CD4-positive, alpha-beta T cell (primary cell): ENCODE measurements around the gene ESR1. TPM values are rescaled to one million over a fixed set of nuclear protein-coding genes. Genes with fewer than 3 reads are reported as not detected.

Source experiments
- ATAC-seq: fragments of 200-7000 bp; cut with Tn5 transposase; one replicate; pipeline ENCODE4 v1.10.0; 2022; ENCODE audit warnings: mild to moderate bottlenecking; ENCODE audit not compliant: poor library complexity
- CTCF ChIA-PET: fragments of 350-600 bp; sonication (Branson Sonifier 250); formaldehyde crosslinking; loops from one replicate; lab custom pipeline; 2021; ENCODE audit warnings: antibody characterized with exemption, inconsistent platforms; lab: Charles Lee
- POLR2A ChIA-PET: fragments of 350-600 bp; sonication (Branson Sonifier 250); formaldehyde crosslinking; loops from one replicate; lab custom pipeline; 2021; ENCODE audit warnings: antibody characterized with exemption, inconsistent platforms; lab: Charles Lee
- DNase-seq, 14 experiments: peaks; one replicate each; pipeline ENCODE4 v3.0.0-alpha.2; 2013 to 2020; ENCODE audit warnings: mixed read lengths in 2 of 14
- H3K27ac ChIP-seq, 2 donors: one replicate each; pipeline versions ENCODE4 v1.5.1 to v1.7.0; 2013; ENCODE audit warnings: low read length in 2 of 2, low read depth in 1 of 2, mild to moderate bottlenecking in 1 of 2
- H3K27me3 ChIP-seq, 2 experiments: 1 replicate in 1 of 2; 2 replicates in 1 of 2; pipeline versions ENCODE4 v1.6.1 to v1.7.0; 2013; ENCODE audit warnings: low read length in 2 of 2, control low read depth in 1 of 2, mild to moderate bottlenecking in 1 of 2, moderate library complexity in 1 of 2; ENCODE audit not compliant: insufficient read depth in 2 of 2, control insufficient read depth in 1 of 2
- H3K36me3 ChIP-seq: one replicate; pipeline ENCODE4 v1.6.1; 2013; ENCODE audit warnings: low read length, control low read depth; ENCODE audit not compliant: insufficient read depth
- H3K4me1 ChIP-seq: one replicate; pipeline ENCODE4 v1.6.1; 2013; ENCODE audit warnings: low read length, control low read depth; ENCODE audit not compliant: insufficient read depth
- H3K4me3 ChIP-seq: one replicate; pipeline ENCODE4 v1.5.1; 2013; ENCODE audit warnings: mild to moderate bottlenecking, low read length, moderate library complexity
- H3K9me3 ChIP-seq, 2 experiments: 1 replicate in 1 of 2; 2 replicates in 1 of 2; pipeline versions ENCODE4 v1.6.1 to v1.7.0; 2013; ENCODE audit warnings: low read length in 2 of 2, mild to moderate bottlenecking in 2 of 2, control low read depth in 1 of 2, moderate library complexity in 1 of 2; ENCODE audit not compliant: control insufficient read depth in 1 of 2, insufficient read depth in 1 of 2
- H3K27ac Mint-ChIP-seq: one replicate; pipeline ENCODE4 v1.8.0; 2020; ENCODE audit warnings: mixed read lengths
- H3K27me3 Mint-ChIP-seq: one replicate; pipeline ENCODE4 v1.8.0; 2021; ENCODE audit warnings: mixed read lengths
- H3K36me3 Mint-ChIP-seq: one replicate; pipeline ENCODE4 v1.8.0; 2021; ENCODE audit warnings: low read depth, mixed read lengths
- H3K4me1 Mint-ChIP-seq: one replicate; pipeline ENCODE4 v1.8.0; 2021; ENCODE audit warnings: low read depth, mixed read lengths
- H3K4me3 Mint-ChIP-seq: one replicate; pipeline ENCODE4 v1.8.0; 2020; ENCODE audit warnings: mild to moderate bottlenecking, mixed read lengths
- H3K9me3 Mint-ChIP-seq: one replicate; pipeline ENCODE4 v1.8.0; 2020; ENCODE audit warnings: mixed read lengths
- CTCF ChIP-seq: fragments of 200-600 bp; IDR thresholded peaks from one replicate; pipeline ENCODE4 v1.8.0; 2022; ENCODE audit warnings: antibody characterized with exemption, mild to moderate bottlenecking
- intact Hi-C, 2 experiments: fragments of 100-400 bp; cut with DNase I in 1 of 2; cut with micrococcal nuclease in 1 of 2; formaldehyde crosslinking; loops; one replicate each; pipeline versions ENCODE4 v1.15.1 to v1.9.0; 2023 to 2025; cut with DNase I, micrococcal nuclease
- total RNA-seq, 174 experiments: library from RNA in 2 of 174; stranded (reverse) in 2 of 174; gene quantifications; one replicate each; pipeline ENCODE4 v1.2.3 and lab custom pipeline; 2021 to 2026

The ESR1 gene
- total RNA-seq, 2 experiments from 2014 or later = 2.6 to 2.8 TPM

- CTCF ChIA-PET = no interaction called here
- peak overlapping the region; percentile 36 for H3K27ac Mint-ChIP-seq
These were observed 310.0 kb downstream of the ESR1 start for GRCh38 chr6:152117156-152118133.

GRCh38 chr6:152118224-152118623 lies 310.7 kb downstream of the ESR1 start:
- no peak overlapping the region for H3K4me3 ChIP-seq
- TF ChIP-seq CTCF = no peak
- ATAC-seq (no peak), DNase-seq (no peak)
- H3K4me1 ChIP-seq = no peaks in the 10 kb centered on the region
- POLR2A ChIA-PET = interaction anchor here (1.0 kb wide), 1 partner anchor 428 kb away, joined by 4 read pairs; no protein-coding TSS in a partner anchor
- CTCF ChIA-PET = no interaction called here
- no peak overlapping the region for H3K4me3 Mint-ChIP-seq
- H3K27ac ChIP-seq = no peak overlapping the region
- peaks cover 2% of the 10 kb centered on the region for H3K9me3 Mint-ChIP-seq
- no peaks in the 10 kb centered on the region for H3K27me3 Mint-ChIP-seq
- H3K27ac Mint-ChIP-seq = peak overlapping the region; percentile 36
- H3K4me1 Mint-ChIP-seq = peaks cover 16% of the 10 kb centered on the region
- no peaks in the 10 kb centered on the region for H3K27me3 ChIP-seq
- H3K36me3 Mint-ChIP-seq = peaks cover 49% of the 10 kb centered on the region
- intact Hi-C loops = no loop called here
- H3K36me3 ChIP-seq = peaks cover 41% of the 10 kb centered on the region
- peaks cover 0 to 4% of the 10 kb centered on the region in 2 experiments for H3K9me3 ChIP-seq

More at GRCh38 chr6:152117156-152118133, 310.0 kb downstream of the ESR1 start:
- Histone ChIP-seq H3K27ac (no peak overlapping the region), H3K36me3 (peaks cover 33% of the 10 kb centered on the region), H3K9me3 (peaks cover 0 to 4% of the 10 kb centered on the region in 2 experiments), H3K4me1 (no peaks in the 10 kb centered on the region), H3K27me3 (no peaks in the 10 kb centered on the region), H3K4me3 (no peak overlapping the region)
- Mint-ChIP-seq H3K27me3 (no peaks in the 10 kb centered on the region), H3K4me3 (no peak overlapping the region), H3K36me3 (peaks cover 41% of the 10 kb centered on the region), H3K4me1 (peaks cover 16% of the 10 kb centered on the region), H3K9me3 (peaks cover 2% of the 10 kb centered on the region)
- intact Hi-C loops = no loop called here
- ATAC-seq = no peak
- POLR2A ChIA-PET = interaction anchor here (0.6 kb wide), 1 partner anchor 846 kb away, joined by 3 read pairs; no protein-coding TSS in a partner anchor
- no peak for DNase-seq
- TF ChIP-seq CTCF = no peak

GRCh38 chr6:152118678-152119077 lies 311.2 kb downstream of the ESR1 start:
- no peak for TF ChIP-seq CTCF
- Histone ChIP-seq H3K27ac (no peak overlapping the region), H3K4me1 (no peaks in the 10 kb centered on the region), H3K36me3 (peaks cover 45% of the 10 kb centered on the region), H3K9me3 (peaks cover 0 to 4% of the 10 kb centered on the region in 2 experiments), H3K4me3 (no peak overlapping the region), H3K27me3 (no peaks in the 10 kb centered on the region)
- DNase-seq (no peak), ATAC-seq (no peak)
- ChIA-PET POLR2A (interaction anchor here (0.5 to 1.0 kb wide), 2 partner anchors 368 to 428 kb away, joined by 3 to 4 read pairs; no protein-coding TSS in a partner anchor), CTCF (no interaction called here)
- peaks cover 16% of the 10 kb centered on the region for H3K4me1 Mint-ChIP-seq
- no peaks in the 10 kb centered on the region for H3K27me3 Mint-ChIP-seq
- H3K4me3 Mint-ChIP-seq = no peak overlapping the region
- peaks cover 2% of the 10 kb centered on the region for H3K9me3 Mint-ChIP-seq
- intact Hi-C loops = no loop called here
- H3K36me3 Mint-ChIP-seq = peaks cover 53% of the 10 kb centered on the region
- H3K27ac Mint-ChIP-seq = no peak overlapping the region
